ENCODE data around the gene PRLR.

DNA sequence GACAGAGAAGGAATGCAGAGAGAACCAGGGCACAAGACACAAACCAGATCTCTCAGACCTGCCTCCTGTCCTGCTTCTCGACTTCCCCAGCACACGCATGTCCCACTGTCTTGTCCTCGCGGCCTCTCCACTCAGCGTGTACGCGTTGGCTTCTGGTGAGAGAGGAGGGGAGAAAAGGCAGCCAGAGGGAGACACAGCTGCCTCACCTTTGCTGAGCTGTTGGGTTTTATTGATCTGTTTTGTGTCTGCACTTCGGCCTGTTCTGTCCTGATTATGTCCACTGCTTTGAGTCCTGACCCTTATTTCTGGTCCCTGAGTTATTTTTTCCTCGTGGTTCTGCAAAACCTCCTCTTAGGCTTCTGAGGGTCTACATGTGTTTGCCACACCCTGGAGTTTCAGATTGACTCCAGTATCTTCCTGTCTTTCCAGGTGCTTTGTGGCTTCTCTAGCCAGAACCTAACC lies 95.0 kb downstream of the PRLR start:
- TF ChIP-seq CTCF (IDR thresholded peaks at IDR 0.05 in 4 of 5, conservative IDR thresholded peaks at IDR 0.05 in 1 of 5) = no peak
- TF ChIP-seq POLR2A (IDR thresholded peaks at IDR 0.05) = no peak

Measured in gastrocnemius medialis (tissue), 4 donors.